Neural progenitor cell (in vitro differentiated cells): ENCODE data around the gene TEX2. TPM values are rescaled to one million over a fixed set of nuclear protein-coding genes. Genes with fewer than 3 reads are reported as not detected.

Experiments
- DNase-seq: peaks from one replicate; pipeline ENCODE4 v3.0.0-alpha.2; 2016; ENCODE audit warnings: low spot score
- H2AFZ ChIP-seq: fragments of 200-600 bp; sonication (generic); replicated peaks from 2 replicates; pipeline ENCODE4 v1.6.1; 2016; ENCODE audit warnings: antibody characterized with exemption
- H3F3A ChIP-seq: fragments of 200-600 bp; sonication (generic); 2 replicates; pipeline ENCODE4 v1.6.1; 2016; ENCODE audit warnings: antibody characterized with exemption, low read depth
- H3K27ac ChIP-seq: fragments of 200-600 bp; sonication (generic); 2 replicates; pipeline ENCODE4 v1.5.1; 2016; ENCODE audit warnings: mild to moderate bottlenecking
- H3K27me3 ChIP-seq: fragments of 200-600 bp; sonication (generic); 2 replicates; pipeline ENCODE4 v1.6.1; 2016; ENCODE audit warnings: mild to moderate bottlenecking, moderate library complexity
- H3K36me3 ChIP-seq: fragments of 200-600 bp; sonication (generic); 2 replicates; pipeline ENCODE4 v1.5.1; 2016
- H3K4me1 ChIP-seq: fragments of 200-600 bp; sonication (generic); 2 replicates; pipeline ENCODE4 v1.6.1; 2016; ENCODE audit warnings: mixed run types
- H3K4me2 ChIP-seq: fragments of 200-600 bp; sonication (generic); 2 replicates; pipeline ENCODE4 v1.6.1; 2016
- H3K4me3 ChIP-seq: fragments of 200-600 bp; sonication (generic); 2 replicates; pipeline ENCODE4 v1.5.1; 2016
- H3K79me2 ChIP-seq: fragments of 200-600 bp; sonication (generic); 2 replicates; pipeline ENCODE4 v1.6.1; 2016; ENCODE audit warnings: low read depth
- H3K9ac ChIP-seq: fragments of 200-600 bp; sonication (generic); 2 replicates; pipeline ENCODE4 v1.6.1; 2016
- H3K9me3 ChIP-seq: fragments of 200-600 bp; sonication (generic); 2 replicates; pipeline ENCODE4 v1.5.1; 2016; ENCODE audit warnings: low read depth
- H4K20me1 ChIP-seq: fragments of 200-600 bp; sonication (generic); 2 replicates; pipeline ENCODE4 v1.6.1; 2016; ENCODE audit warnings: low read depth
- H3K27ac Mint-ChIP-seq: 3 replicates; pipeline ENCODE4 v1.8.0; 2021; ENCODE audit warnings: mixed read lengths
- H3K27me3 Mint-ChIP-seq: 2 replicates; pipeline ENCODE4 v1.8.0; 2022; ENCODE audit warnings: low read depth, mild to moderate bottlenecking, inconsistent platforms, moderate library complexity, mixed read lengths; ENCODE audit not compliant: insufficient read depth
- H3K36me3 Mint-ChIP-seq: 3 replicates; pipeline ENCODE4 v1.8.0; 2021; ENCODE audit warnings: mixed read lengths
- H3K4me1 Mint-ChIP-seq: 3 replicates; pipeline ENCODE4 v1.8.0; 2021; ENCODE audit warnings: mixed read lengths
- H3K4me3 Mint-ChIP-seq: 3 replicates; pipeline ENCODE4 v1.8.0; 2021; ENCODE audit warnings: mild to moderate bottlenecking, moderate library complexity, mixed read lengths
- H3K9me3 Mint-ChIP-seq: 3 replicates; pipeline ENCODE4 v1.8.0; 2020; ENCODE audit warnings: mixed read lengths
- CTCF ChIP-seq: fragments of 200-600 bp; sonication (generic); IDR thresholded peaks from 2 replicates; pipeline ENCODE4 v1.5.1; 2017; ENCODE audit warnings: antibody characterized with exemption, mild to moderate bottlenecking
- EZH2 ChIP-seq: fragments of 200-600 bp; sonication (generic); IDR thresholded peaks from 2 replicates; pipeline ENCODE4 v1.6.1; 2017; ENCODE audit warnings: antibody characterized with exemption, mild to moderate bottlenecking, moderate library complexity
- EZH2phosphoT487 ChIP-seq: fragments of 200-600 bp; sonication (generic); IDR thresholded peaks from 2 replicates; pipeline ENCODE4 v1.6.1; 2017; ENCODE audit warnings: antibody characterized with exemption
- total RNA-seq: library from RNA; depleted of rRNA; stranded (reverse); fragments of >200 nt; gene quantifications from 2 replicates; pipeline ENCODE4 v1.2.3, GENCODE V29; 2015; ENCODE audit warnings: low replicate concordance

Gene TEX2
- total RNA-seq, 1 donor from 2014 or later: 10.6 TPM

GRCh38 chr17:64216000-64216337 lies 47.1 kb downstream of the TEX2 start:
- Mint-ChIP-seq H3K36me3 (peaks cover 17% of the 10 kb centered on the region), H3K9me3 (peaks cover 3% of the 10 kb centered on the region), H3K27ac (no peak overlapping the region), H3K4me3 (no peak overlapping the region), H3K27me3 (no peaks in the 10 kb centered on the region), H3K4me1 (peaks cover 23% of the 10 kb centered on the region)
- Histone ChIP-seq H3K36me3 (no peaks in the 10 kb centered on the region), H3K27me3 (no peaks in the 10 kb centered on the region), H3K4me3 (no peak overlapping the region), H3F3A (peaks cover 5% of the 10 kb centered on the region), H3K4me1 (peaks cover 16% of the 10 kb centered on the region), H3K9ac (no peak overlapping the region), H3K79me2 (peaks cover 39% of the 10 kb centered on the region), H3K4me2 (no peak overlapping the region), H4K20me1 (no peaks in the 10 kb centered on the region), H2AFZ (no peak overlapping the region), H3K9me3 (no peaks in the 10 kb centered on the region), H3K27ac (no peak overlapping the region)
- TF ChIP-seq EZH2phosphoT487 (no peak), EZH2 (no peak), CTCF (no peak)
- no peak for DNase-seq

GRCh38 chr17:64214950-64215349 lies 48.1 kb downstream of the TEX2 start:
- H4K20me1 ChIP-seq: no peaks in the 10 kb centered on the region
- H3K27me3 ChIP-seq: no peaks in the 10 kb centered on the region
- H3K27ac Mint-ChIP-seq: no peak overlapping the region
- H3K79me2 ChIP-seq: peaks cover 31% of the 10 kb centered on the region
- peaks cover 16% of the 10 kb centered on the region for H3K4me1 ChIP-seq
- no peaks in the 10 kb centered on the region for H3K27me3 Mint-ChIP-seq
- no peak for DNase-seq
- H3K36me3 ChIP-seq: no peaks in the 10 kb centered on the region
- no peak overlapping the region for H3K27ac ChIP-seq
- no peak overlapping the region for H2AFZ ChIP-seq
- no peak overlapping the region for H3K4me3 ChIP-seq
- H3K9me3 ChIP-seq: no peaks in the 10 kb centered on the region
- peaks cover 5% of the 10 kb centered on the region for H3F3A ChIP-seq
- H3K4me3 Mint-ChIP-seq: no peak overlapping the region
- no peak overlapping the region for H3K4me2 ChIP-seq
- peaks cover 15% of the 10 kb centered on the region for H3K36me3 Mint-ChIP-seq
- no peak overlapping the region for H3K9ac ChIP-seq
- peaks cover 23% of the 10 kb centered on the region for H3K4me1 Mint-ChIP-seq
- H3K9me3 Mint-ChIP-seq: no peaks in the 10 kb centered on the region
- TF ChIP-seq EZH2 (no peak), CTCF (no peak)

GRCh38 chr17:64213995-64214811 lies 48.9 kb downstream of the TEX2 start:
- Histone ChIP-seq H3F3A (peaks cover 5% of the 10 kb centered on the region), H3K9ac (no peak overlapping the region), H3K27me3 (no peaks in the 10 kb centered on the region), H3K4me2 (no peak overlapping the region), H2AFZ (no peak overlapping the region), H3K4me1 (peaks cover 20% of the 10 kb centered on the region), H3K9me3 (no peaks in the 10 kb centered on the region), H3K4me3 (no peak overlapping the region), H4K20me1 (no peaks in the 10 kb centered on the region), H3K36me3 (no peaks in the 10 kb centered on the region), H3K79me2 (peaks cover 23% of the 10 kb centered on the region), H3K27ac (no peak overlapping the region)
- H3K27me3 Mint-ChIP-seq: no peaks in the 10 kb centered on the region
- H3K27ac Mint-ChIP-seq: peak overlapping the region; percentile 50
- peaks cover 30% of the 10 kb centered on the region for H3K4me1 Mint-ChIP-seq
- H3K36me3 Mint-ChIP-seq: peaks cover 15% of the 10 kb centered on the region
- TF ChIP-seq EZH2 (no peak), CTCF (no peak), EZH2phosphoT487 (no peak)
- no peak overlapping the region for H3K4me3 Mint-ChIP-seq
- DNase-seq: no peak
- no peaks in the 10 kb centered on the region for H3K9me3 Mint-ChIP-seq
